ENCODE data around the gene ASB5.

GRCh38 chr4:176289561-176289960 is 20.5 kb upstream of the ASB5 start:
- TF ChIP-seq CTCF (IDR thresholded peaks at IDR 0.05) (no peak), POLR2A (IDR thresholded peaks at IDR 0.05) (no peak)
